H1 (cell line): ENCODE results near the gene PTGES. TPM values are rescaled to one million over a fixed set of nuclear protein-coding genes. Genes with fewer than 3 reads are reported as not detected.

Experiments used
- ASH2L ChIP-seq: fragments of 200-600, 300-600 bp; sonication (generic); IDR thresholded peaks from one replicate; pipeline ENCODE4 v1.7.1; 2017; ENCODE audit warnings: low read length
- CTCF ChIP-seq, 3 experiments: IDR thresholded peaks; 1 replicate in 2 of 3; 2 replicates in 1 of 3; pipeline versions ENCODE4 v1.5.1 to v1.6.1; 2011; ENCODE audit warnings: low read length in 3 of 3, mild to moderate bottlenecking in 3 of 3, inconsistent platforms in 2 of 3, low read depth in 1 of 3, moderate library complexity in 1 of 3; ENCODE audit not compliant: insufficient read depth in 1 of 3; ENCODE audit errors: control extremely low read depth in 1 of 3
- MAFK ChIP-seq: IDR thresholded peaks from 2 replicates; pipeline ENCODE4 v1.6.1; 2012; ENCODE audit warnings: low read depth, mild to moderate bottlenecking, improper control_type of control experiment, low read length
- SP2 ChIP-seq: IDR thresholded peaks from 2 replicates; pipeline ENCODE4 v1.6.1; 2012; ENCODE audit warnings: mild to moderate bottlenecking, low read length, inconsistent platforms
- SP4 ChIP-seq: IDR thresholded peaks from 2 replicates; pipeline ENCODE4 v1.6.1; 2012; ENCODE audit warnings: low read length, inconsistent platforms
- polyA plus RNA-seq, 7 experiments: library from polyadenylated mRNA; depleted of rRNA in 3 of 7; stranded (reverse) in 5 of 7; unstranded in 2 of 7; fragments of >200 nt in 5 of 7; fragments of 200-250 nt in 2 of 7; gene quantifications; 1 replicate in 5 of 7; 2 replicates in 1 of 7; 4 replicates in 1 of 7; pipeline versions ENCODE4 v1.2.1 to v1.2.3, GENCODE V29; 2011 to 2013; ENCODE audit warnings: missing spikeins in 2 of 7, mixed read lengths in 2 of 7
- total RNA-seq: library from RNA; stranded (reverse); fragmentation: NEBNext Ultra II Directional; extraction: Animal tissue kit (Norgen Biotek cat#: 25700); gene quantifications from 2 replicates; pipeline ENCODE4 v1.2.1, GENCODE V29; 2021

Gene PTGES
- total and polyA plus RNA-seq, 2 of the 8 experiments (the other 6 are each of a cell fraction or from before 2014, with no cell fraction given), result 3.2 to 5.1 TPM

- TF ChIP-seq CTCF (IDR thresholded peaks at IDR 0.05; ENCODE audit: control extremely low read depth in 1 of 3, insufficient read depth in 1 of 3, low read depth in 1 of 3, low read length in 3 of 3), result no peak
- no peak for TF ChIP-seq SP4
- no peak for TF ChIP-seq SP2
- TF ChIP-seq ASH2L, result no peak
- no peak for TF ChIP-seq MAFK
These were observed 34.9 kb downstream of the PTGES start (continued) for GRCh38 chr9:129717991-129718390.
